ENCODE results near the gene SOCS2. TPM values are rescaled to one million over a fixed set of nuclear protein-coding genes. Genes with fewer than 3 reads are reported as not detected.

The SOCS2 gene
- total and polyA plus RNA-seq, 2 of the 8 experiments (the other 6 are each of a cell fraction or from before 2014, with no cell fraction given), result 14.5 to 18.0 TPM

GRCh38 chr12:93537769-93538168 is 34.7 kb upstream of the SOCS2 start:
- Histone ChIP-seq H3K4ac (replicated peaks; ENCODE audit: insufficient read length, low read depth, low read length) (no peak overlapping the region), H2BK15ac (ENCODE audit: low read length) (no peak overlapping the region), H3K4me1 (replicated peaks in 1 of 4; ENCODE audit: control insufficient read depth in 3 of 4, insufficient read depth in 4 of 4, low read length in 3 of 4) (peaks cover 0 to 3% (median 0%) of the 10 kb centered on the region in 4 experiments; a peak in 1 of 7 replicates), H3K18ac (ENCODE audit: extremely low read depth, low read length) (no peak overlapping the region), H4K91ac (replicated peaks; ENCODE audit: insufficient read length, low read length) (no peak overlapping the region), H3K23me2 (ENCODE audit: low read depth, low read length) (no peaks in the 10 kb centered on the region), H3K56ac (replicated peaks; ENCODE audit: insufficient read length, low read depth, low read length) (no peak overlapping the region), H4K5ac (ENCODE audit: insufficient read length, low read depth, low read length) (no peak overlapping the region), H3K4me2 (ENCODE audit: insufficient read depth in 1 of 2, low read depth in 2 of 2, low read length in 2 of 2) (no peak overlapping the region), H3K79me2 (ENCODE audit: control insufficient read depth in 1 of 2, insufficient read depth in 2 of 2, low read length in 2 of 2) (no peaks in the 10 kb centered on the region), H2BK5ac (ENCODE audit: low read depth, low read length) (no peak overlapping the region), H3K14ac (ENCODE audit: insufficient read length) (no peak overlapping the region), H3K79me1 (ENCODE audit: low read depth, low read length) (no peaks in the 10 kb centered on the region), H3K27ac (ENCODE audit: low read depth, low read length) (no peak overlapping the region), H2AFZ (ENCODE audit: low read length) (no peak overlapping the region), H3K23ac (ENCODE audit: insufficient read length) (no peak overlapping the region), H2BK12ac (ENCODE audit: low read depth, low read length) (no peak overlapping the region), H3K36me3 (ENCODE audit: control insufficient read depth in 2 of 4, insufficient read depth in 4 of 4, low read length in 3 of 4) (no peaks in the 10 kb centered on the region), H3K4me3 (ENCODE audit: extremely low read depth in 1 of 4, insufficient read depth in 2 of 4, low read depth in 3 of 4, low read length in 4 of 4) (no peak overlapping the region), H3K9ac (replicated peaks in 1 of 4; ENCODE audit: extremely low read depth in 1 of 4, low read depth in 3 of 4, low read length in 3 of 4) (no peak overlapping the region), H3K9me3 (ENCODE audit: insufficient read depth in 2 of 2, low read depth in 1 of 2, low read length in 1 of 2) (no peaks in the 10 kb centered on the region), H2AK5ac (ENCODE audit: low read depth, low read length) (no peak overlapping the region), H4K20me1 (replicated peaks in 1 of 2; ENCODE audit: control insufficient read depth in 1 of 2, insufficient read depth in 2 of 2, low read length in 2 of 2) (no peaks in the 10 kb centered on the region), H2BK120ac (replicated peaks; ENCODE audit: low read depth, low read length) (no peak overlapping the region), H2BK20ac (ENCODE audit: low read length) (no peak overlapping the region), H3K27me3 (replicated peaks in 1 of 4; ENCODE audit: control insufficient read depth in 3 of 4, extremely low read depth in 1 of 4, insufficient read depth in 3 of 4, low read length in 3 of 4) (no peaks in the 10 kb centered on the region), H4K8ac (ENCODE audit: extremely low read depth, insufficient read depth, low read length) (no peak overlapping the region)
- POLR2A ChIA-PET (ENCODE audit: partially characterized antibody), result no interaction called here
- CTCF ChIA-PET (ENCODE audit: partially characterized antibody), result interaction anchor here (0.5 to 3.0 kb wide), 16 partner anchors 10 to 573 kb away, joined by 3 to 13 read pairs (median 4); no protein-coding TSS in a partner anchor
- DNase-seq (ENCODE audit: low read depth in 1 of 2, low spot score in 2 of 2), result no peak
- no peak for FAIRE-seq
- WGBS, 2 experiments (ENCODE audit: extremely low coverage in 1 of 2, insufficient coverage in 1 of 2, insufficient read length in 1 of 2, insufficient replicate concordance in 2 of 2, low coverage in 1 of 2, low lambda C conversion rate in 2 of 2, missing lambda C conversion rate in 1 of 2), result 94% methylated on average over 5 of the region's 5 CpGs; no CpG with 5 or more reads in 1 of the 2 experiments
- TF ChIP-seq CTBP2 (IDR thresholded peaks at IDR 0.05; ENCODE audit: borderline replicate concordance, insufficient read depth, insufficient read length, low read length), result no peak
- no peak for TF ChIP-seq ATF3 (IDR thresholded peaks at IDR 0.05; ENCODE audit: insufficient read depth, low read depth, low read length)
- no peak for TF ChIP-seq KDM4A (IDR thresholded peaks at IDR 0.05; ENCODE audit: low read depth, low read length, severe bottlenecking)
- no peak for TF ChIP-seq SP1 (IDR thresholded peaks at IDR 0.05; ENCODE audit: low read depth, low read length)
- TF ChIP-seq TAF7 (optimal IDR thresholded peaks at IDR 0.05; ENCODE audit: borderline replicate concordance, low read depth, low read length), result no peak
- no peak for TF ChIP-seq BCL11A (IDR thresholded peaks at IDR 0.05; ENCODE audit: low read depth in 2 of 2, low read length in 2 of 2)
- TF ChIP-seq GTF2F1 (IDR thresholded peaks at IDR 0.05; ENCODE audit: borderline replicate concordance, low read depth, low read length), result no peak
- no peak for TF ChIP-seq NANOG (IDR thresholded peaks at IDR 0.05; ENCODE audit: insufficient read depth, low read depth, low read length, poor library complexity, severe bottlenecking)
- TF ChIP-seq POLR2A (IDR thresholded peaks at IDR 0.05; ENCODE audit: control extremely low read depth in 1 of 2, low read depth in 2 of 2, low read length in 2 of 2), result no peak
- no peak for TF ChIP-seq SIRT6 (IDR thresholded peaks at IDR 0.05; ENCODE audit: low read length)
- TF ChIP-seq SP2 (IDR thresholded peaks at IDR 0.05; ENCODE audit: low read length), result no peak
- TF ChIP-seq SIX5 (IDR thresholded peaks at IDR 0.05; ENCODE audit: low read depth, low read length), result no peak
- 0 out of 2 replicates have a peak, but pooled peaks have one; percentile 57 for TF ChIP-seq TEAD4 (IDR thresholded peaks at IDR 0.05; ENCODE audit: low read depth, low read length)
